Measurements from ENCODE around the gene PTPRA.

Gene PTPRA

GRCh38 chr20:2869381-2869780 is 3.9 kb upstream of the PTPRA start:
- Mint-ChIP-seq H3K27ac (peak overlapping the region; percentile 55), H3K36me3 (ENCODE audit: low read depth) (peaks cover 18% of the 10 kb centered on the region), H3K9me3 (no peaks in the 10 kb centered on the region), H3K4me1 (ENCODE audit: low read depth) (peaks cover 70% of the 10 kb centered on the region), H3K27me3 (no peaks in the 10 kb centered on the region), H3K4me3 (no peak overlapping the region)

- Mint-ChIP-seq H3K4me1 (ENCODE audit: low read depth) (peaks cover 70% of the 10 kb centered on the region), H3K36me3 (ENCODE audit: low read depth) (peaks cover 16% of the 10 kb centered on the region), H3K4me3 (peak overlapping the region; percentile 57), H3K9me3 (no peaks in the 10 kb centered on the region), H3K27me3 (no peaks in the 10 kb centered on the region), H3K27ac (peak overlapping the region; percentile 97)
Observed at GRCh38 chr20:2871111-2871465, 2.2 kb upstream of the PTPRA start.

DNA sequence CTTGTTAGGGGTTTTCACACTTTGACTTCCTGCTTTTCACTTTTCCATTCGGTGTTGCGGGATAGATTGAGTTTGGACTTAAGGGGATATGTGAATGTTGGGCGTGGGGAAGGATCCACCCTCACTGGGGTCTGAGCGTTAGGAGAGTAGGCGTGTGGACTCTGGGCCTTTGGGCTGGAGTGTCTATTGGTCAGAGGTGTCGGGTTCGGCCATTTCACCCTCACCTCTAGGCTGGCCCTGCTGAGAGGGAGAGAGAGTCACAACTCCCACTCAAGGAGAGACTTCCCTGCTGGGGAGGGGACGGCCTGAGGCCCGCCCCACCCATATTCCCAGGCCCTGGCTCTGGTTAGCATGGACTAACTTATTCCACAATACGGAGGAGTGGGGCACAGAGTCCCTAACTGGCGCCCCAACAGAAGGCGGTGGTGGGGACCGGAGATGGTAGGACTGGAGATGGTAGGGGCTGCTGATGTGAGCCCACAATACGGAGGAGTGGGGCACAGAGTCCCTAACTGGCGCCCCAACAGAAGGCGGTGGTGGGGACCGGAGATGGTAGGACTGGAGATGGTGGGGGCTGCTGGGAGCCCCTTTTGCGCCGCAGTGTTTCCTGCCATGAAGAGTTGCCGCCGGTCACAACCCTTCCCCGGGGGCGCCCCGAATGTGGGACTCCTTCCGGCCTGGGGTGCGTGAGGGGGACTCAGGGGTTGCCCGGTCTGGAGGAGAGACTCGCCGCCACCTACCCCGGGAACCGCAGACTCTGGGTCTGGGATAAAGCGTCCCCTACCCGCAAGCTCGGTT is 1.4 kb upstream of the PTPRA start:
- H3K36me3 Mint-ChIP-seq (ENCODE audit: low read depth) = peaks cover 17% of the 10 kb centered on the region
- peaks cover 70% of the 10 kb centered on the region for H3K4me1 Mint-ChIP-seq (ENCODE audit: low read depth)
- H3K9me3 Mint-ChIP-seq = no peaks in the 10 kb centered on the region
- H3K27ac Mint-ChIP-seq = peak overlapping the region; percentile 97
- H3K4me3 Mint-ChIP-seq = peak overlapping the region; percentile 91
- H3K27me3 Mint-ChIP-seq = no peaks in the 10 kb centered on the region

DNA sequence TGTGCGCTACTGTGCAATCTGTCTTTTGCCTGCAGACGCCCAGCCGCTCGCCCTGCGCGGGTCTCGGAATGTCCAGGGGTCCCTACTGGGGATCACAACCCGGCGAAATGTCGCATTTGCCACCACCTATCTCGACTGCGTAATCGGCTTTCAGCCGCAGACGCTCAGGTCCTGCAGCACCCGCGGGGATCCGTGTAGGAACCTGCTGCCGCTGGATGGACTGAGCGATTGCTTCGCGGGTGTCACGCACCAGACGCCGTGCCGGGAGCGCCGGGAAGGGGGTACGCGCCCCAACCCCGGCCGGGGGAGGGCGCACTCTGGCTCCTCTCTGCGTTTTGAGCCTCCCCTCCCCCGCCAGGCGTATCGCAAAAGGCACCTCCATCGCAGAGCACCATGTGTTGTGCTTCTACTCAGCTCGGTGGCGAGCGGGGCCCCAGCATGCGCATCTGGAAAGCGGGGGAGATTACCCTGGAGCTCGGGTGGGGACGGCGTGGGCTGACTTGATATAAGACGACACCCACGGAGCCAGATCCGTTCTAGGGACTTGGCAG is 747 bp upstream of the PTPRA start:
- no peaks in the 10 kb centered on the region for H3K9me3 Mint-ChIP-seq
- no peaks in the 10 kb centered on the region for H3K27me3 Mint-ChIP-seq
- peak overlapping the region; percentile 91 for H3K4me3 Mint-ChIP-seq
- peak overlapping the region; percentile 97 for H3K27ac Mint-ChIP-seq
- peaks cover 21% of the 10 kb centered on the region for H3K36me3 Mint-ChIP-seq (ENCODE audit: low read depth)
- peaks cover 69% of the 10 kb centered on the region for H3K4me1 Mint-ChIP-seq (ENCODE audit: low read depth)

DNA sequence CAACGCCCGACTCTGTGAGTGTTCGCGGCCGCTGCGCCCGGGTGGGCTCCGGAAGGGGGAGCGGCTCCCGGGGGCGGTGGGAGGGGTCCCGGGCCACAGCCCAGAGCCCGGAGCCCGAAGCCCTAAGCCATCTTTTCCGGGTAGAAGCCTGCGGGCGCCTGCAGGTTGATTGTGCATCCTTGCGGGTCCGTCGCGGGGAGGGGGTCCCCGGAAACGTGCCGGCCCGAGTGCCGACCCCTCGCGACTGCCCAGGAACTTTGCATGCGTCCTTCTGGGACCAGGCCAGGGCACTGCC is 413 bp downstream of the PTPRA start:
- no peaks in the 10 kb centered on the region for H3K9me3 Mint-ChIP-seq
- H3K36me3 Mint-ChIP-seq (ENCODE audit: low read depth) = peaks cover 24% of the 10 kb centered on the region
- peak overlapping the region; percentile 91 for H3K4me3 Mint-ChIP-seq
- H3K27ac Mint-ChIP-seq = peak overlapping the region; percentile 83
- no peaks in the 10 kb centered on the region for H3K27me3 Mint-ChIP-seq
- H3K4me1 Mint-ChIP-seq (ENCODE audit: low read depth) = peaks cover 69% of the 10 kb centered on the region

GRCh38 chr20:2874456-2874855 is 1.2 kb downstream of the PTPRA start:
- Mint-ChIP-seq H3K27ac (peak overlapping the region; percentile 78), H3K9me3 (no peaks in the 10 kb centered on the region), H3K4me1 (ENCODE audit: low read depth) (peaks cover 69% of the 10 kb centered on the region), H3K4me3 (peak overlapping the region; percentile 91), H3K36me3 (ENCODE audit: low read depth) (peaks cover 26% of the 10 kb centered on the region), H3K27me3 (no peaks in the 10 kb centered on the region)

DNA sequence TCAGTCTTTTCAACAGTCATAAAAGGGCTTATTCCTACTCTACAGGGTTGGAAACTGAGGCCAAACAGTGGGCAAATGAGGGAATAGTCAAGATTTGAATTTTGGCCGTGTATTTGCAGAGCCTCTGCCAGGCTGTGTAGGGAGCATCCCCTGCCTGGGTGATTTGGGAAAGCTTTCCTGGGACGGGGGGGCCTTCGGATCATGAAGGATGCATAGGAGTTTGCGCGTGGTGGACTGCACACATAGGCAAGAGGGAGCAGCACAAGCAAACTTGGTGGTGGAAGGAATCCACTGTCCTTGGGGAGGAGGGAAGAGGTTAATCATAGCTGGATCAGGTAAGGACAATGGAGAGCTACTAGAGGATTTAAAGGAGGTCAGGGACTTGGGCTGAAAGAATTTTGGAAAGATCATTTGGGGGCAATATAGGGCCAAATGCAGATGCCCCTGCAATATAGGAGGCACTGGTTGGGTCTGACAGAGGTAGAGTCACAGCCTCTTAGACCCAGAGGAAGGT is 2.5 kb downstream of the PTPRA start:
- peak overlapping the region; percentile 12 for H3K27ac Mint-ChIP-seq
- peaks cover 26% of the 10 kb centered on the region for H3K36me3 Mint-ChIP-seq (ENCODE audit: low read depth)
- peaks cover 68% of the 10 kb centered on the region for H3K4me1 Mint-ChIP-seq (ENCODE audit: low read depth)
- H3K9me3 Mint-ChIP-seq = no peaks in the 10 kb centered on the region
- no peaks in the 10 kb centered on the region for H3K27me3 Mint-ChIP-seq
- peak overlapping the region; percentile 91 for H3K4me3 Mint-ChIP-seq

DNA sequence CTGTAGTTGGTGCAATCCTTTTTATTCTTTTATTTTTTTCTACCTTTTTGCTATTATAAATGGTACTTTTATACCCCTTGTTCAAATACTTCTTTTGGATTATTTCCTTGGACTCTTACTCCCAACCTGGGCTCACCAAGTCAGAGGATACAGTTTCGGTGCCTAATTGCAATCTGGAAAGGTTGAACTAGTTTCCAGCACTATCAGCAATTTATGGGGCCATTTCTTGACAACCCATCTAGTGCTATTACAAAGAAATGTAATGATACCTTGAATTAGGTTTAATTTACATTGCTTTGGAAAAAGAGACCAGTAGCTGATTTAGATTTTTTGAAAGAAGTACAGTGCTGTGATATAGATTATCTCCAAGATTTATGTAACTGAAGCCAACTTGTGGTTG is 5.2 kb downstream of the PTPRA start:
- no peaks in the 10 kb centered on the region for H3K27me3 Mint-ChIP-seq
- no peak overlapping the region for H3K27ac Mint-ChIP-seq
- H3K4me3 Mint-ChIP-seq = no peak overlapping the region
- H3K4me1 Mint-ChIP-seq (ENCODE audit: low read depth) = peaks cover 55% of the 10 kb centered on the region
- H3K9me3 Mint-ChIP-seq = no peaks in the 10 kb centered on the region
- peaks cover 36% of the 10 kb centered on the region for H3K36me3 Mint-ChIP-seq (ENCODE audit: low read depth)

GRCh38 chr20:2879146-2879545 is 5.9 kb downstream of the PTPRA start:
- H3K9me3 Mint-ChIP-seq = no peaks in the 10 kb centered on the region
- no peak overlapping the region for H3K27ac Mint-ChIP-seq
- no peak overlapping the region for H3K4me3 Mint-ChIP-seq
- peaks cover 36% of the 10 kb centered on the region for H3K36me3 Mint-ChIP-seq (ENCODE audit: low read depth)
- peaks cover 61% of the 10 kb centered on the region for H3K4me1 Mint-ChIP-seq (ENCODE audit: low read depth)
- no peaks in the 10 kb centered on the region for H3K27me3 Mint-ChIP-seq

DNA sequence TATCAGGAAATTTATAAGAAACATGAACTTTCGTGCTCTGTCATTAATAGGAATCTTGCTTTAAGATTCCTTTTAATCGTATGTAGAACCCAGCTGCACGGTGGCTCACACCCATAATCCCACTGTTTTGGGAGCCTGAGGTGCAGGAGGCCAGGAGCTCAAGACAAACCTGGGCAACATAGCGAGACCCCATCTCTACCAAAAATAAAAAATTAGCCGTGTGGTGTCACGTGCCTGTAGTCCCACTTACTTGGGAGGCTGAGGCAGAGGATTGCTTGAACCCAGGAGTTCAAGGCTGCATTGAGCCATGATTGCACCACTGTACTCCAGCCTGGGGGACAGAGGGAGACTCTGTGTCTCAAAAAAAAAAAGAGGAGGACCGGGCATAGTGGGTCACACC is 7.4 kb downstream of the PTPRA start:
- no peak overlapping the region for H3K27ac Mint-ChIP-seq
- peaks cover 34% of the 10 kb centered on the region for H3K36me3 Mint-ChIP-seq (ENCODE audit: low read depth)
- peaks cover 62% of the 10 kb centered on the region for H3K4me1 Mint-ChIP-seq (ENCODE audit: low read depth)
- no peak overlapping the region for H3K4me3 Mint-ChIP-seq
- H3K27me3 Mint-ChIP-seq = no peaks in the 10 kb centered on the region
- no peaks in the 10 kb centered on the region for H3K9me3 Mint-ChIP-seq

- Mint-ChIP-seq H3K4me1 (ENCODE audit: low read depth) (peaks cover 57% of the 10 kb centered on the region), H3K36me3 (ENCODE audit: low read depth) (peaks cover 17% of the 10 kb centered on the region), H3K27ac (peak overlapping the region; percentile 14), H3K27me3 (no peaks in the 10 kb centered on the region), H3K4me3 (no peak overlapping the region), H3K9me3 (no peaks in the 10 kb centered on the region)
Observed at GRCh38 chr20:2883726-2884637, 10.7 kb downstream of the PTPRA start.

- Mint-ChIP-seq H3K27me3 (no peaks in the 10 kb centered on the region), H3K36me3 (ENCODE audit: low read depth) (peaks cover 28% of the 10 kb centered on the region), H3K4me3 (no peak overlapping the region), H3K4me1 (ENCODE audit: low read depth) (peaks cover 74% of the 10 kb centered on the region), H3K9me3 (no peaks in the 10 kb centered on the region), H3K27ac (no peak overlapping the region)
Observed at GRCh38 chr20:2887715-2888114, 14.4 kb downstream of the PTPRA start.

DNA sequence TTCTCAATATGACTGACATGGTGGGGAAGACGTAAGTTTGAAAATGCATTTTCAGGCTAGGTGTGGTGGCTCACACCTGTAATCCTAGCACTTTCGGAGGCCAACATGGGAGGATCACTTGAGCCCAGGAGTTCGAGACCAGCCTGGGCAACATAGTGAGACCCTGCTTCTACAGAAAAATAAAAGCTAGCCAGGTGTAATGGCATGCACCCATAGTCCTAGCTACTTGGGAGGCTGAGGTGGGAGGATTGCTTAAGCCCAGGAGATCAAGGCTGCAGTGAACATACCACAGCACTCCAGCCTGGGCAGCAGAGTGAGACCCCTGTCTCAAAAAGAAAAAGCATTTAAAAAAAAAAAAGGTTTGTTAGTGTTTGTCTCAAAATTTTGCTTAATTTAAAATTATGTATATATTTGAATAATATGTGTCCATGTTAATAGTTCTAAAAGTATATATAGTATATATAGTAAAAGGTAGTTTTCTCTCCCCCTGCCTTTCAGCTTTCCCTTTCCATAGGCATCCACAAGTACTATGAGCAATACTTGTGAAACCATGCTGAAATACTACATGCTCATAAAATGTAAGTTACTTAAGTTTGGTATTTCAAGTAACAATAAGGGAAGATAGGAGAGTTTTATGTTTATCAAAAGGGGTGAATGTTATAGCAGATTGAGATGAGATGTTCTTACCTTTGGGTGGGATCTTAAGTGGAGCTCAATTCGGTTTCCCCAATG is 15.1 kb downstream of the PTPRA start:
- H3K27ac Mint-ChIP-seq = peak overlapping the region; percentile 41
- no peaks in the 10 kb centered on the region for H3K27me3 Mint-ChIP-seq
- no peaks in the 10 kb centered on the region for H3K9me3 Mint-ChIP-seq
- peaks cover 73% of the 10 kb centered on the region for H3K4me1 Mint-ChIP-seq (ENCODE audit: low read depth)
- H3K4me3 Mint-ChIP-seq = no peak overlapping the region
- peaks cover 28% of the 10 kb centered on the region for H3K36me3 Mint-ChIP-seq (ENCODE audit: low read depth)

DNA sequence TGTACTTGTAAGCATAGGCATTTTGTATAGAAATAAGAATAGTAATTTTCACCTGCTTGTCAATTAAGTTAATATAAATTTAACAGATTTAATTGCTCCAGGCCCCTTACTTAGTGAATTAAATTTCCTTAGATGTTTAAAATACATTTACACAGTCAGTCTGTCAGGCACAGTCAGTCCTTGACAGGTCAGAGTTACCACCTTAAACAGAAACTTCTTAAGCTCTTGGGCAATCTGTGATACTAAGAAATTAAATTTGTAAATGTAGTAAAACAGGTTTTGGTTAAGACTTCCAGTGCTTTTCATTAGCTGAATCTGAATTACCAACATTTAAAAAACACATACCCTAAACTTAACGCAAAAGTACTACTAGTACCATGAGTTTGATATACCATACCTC is 15.9 kb downstream of the PTPRA start:
- H3K9me3 Mint-ChIP-seq = peaks cover 3% of the 10 kb centered on the region
- H3K36me3 Mint-ChIP-seq (ENCODE audit: low read depth) = peaks cover 33% of the 10 kb centered on the region
- no peak overlapping the region for H3K27ac Mint-ChIP-seq
- H3K4me1 Mint-ChIP-seq (ENCODE audit: low read depth) = peaks cover 66% of the 10 kb centered on the region
- no peak overlapping the region for H3K4me3 Mint-ChIP-seq
- H3K27me3 Mint-ChIP-seq = no peaks in the 10 kb centered on the region
